Testis (tissue), 3 donors: Measurements from ENCODE around the gene TBC1D24. TPM values are rescaled to one million over a fixed set of nuclear protein-coding genes. Genes with fewer than 3 reads are reported as not detected.
A peak's percentile ranks its signal among the peaks of the same experiment; 100 is the strongest.
"Not testable (repeated sequence)": the region's sequence is repeated elsewhere in the genome, so short reads cannot be mapped to it uniquely, and the experiment has no call there.

Experiments
- DNase-seq: peaks from one replicate; pipeline ENCODE4 v3.0.0-alpha.2; 2019
- H3K27ac ChIP-seq, 2 donors: fragments of 200-600 bp; sonication (generic); one replicate each; pipeline ENCODE4 v1.5.1; 2019
- H3K27me3 ChIP-seq: fragments of 200-600 bp; sonication (generic); one replicate; pipeline ENCODE4 v1.5.1; 2019
- H3K36me3 ChIP-seq: fragments of 200-600 bp; sonication (generic); one replicate; pipeline ENCODE4 v1.5.1; 2017; ENCODE audit warnings: low read depth; ENCODE audit errors: missing control alignments
- H3K4me1 ChIP-seq: fragments of 200-600 bp; sonication (generic); one replicate; pipeline ENCODE4 v1.5.1; 2019
- H3K4me3 ChIP-seq, 2 donors: fragments of 200-600 bp; sonication (generic); one replicate each; pipeline ENCODE4 v1.5.1; 2017 to 2019
- H3K9me3 ChIP-seq: fragments of 200-600 bp; sonication (generic); one replicate; pipeline ENCODE4 v1.5.1; 2017
- CTCF ChIP-seq, 3 experiments: fragments of 450-650 bp in 2 of 3; fragments of 200-600 bp in 1 of 3; sonication (generic) in 1 of 3; IDR thresholded peaks; one replicate each; pipeline ENCODE4 v1.5.1; 2016 to 2019; ENCODE audit warnings: antibody characterized with exemption in 3 of 3, mild to moderate bottlenecking in 2 of 3, moderate library complexity in 1 of 3
- POLR2A ChIP-seq: fragments of 450-650 bp; IDR thresholded peaks from one replicate; pipeline ENCODE4 v1.6.1; 2017; ENCODE audit warnings: antibody characterized with exemption, mild to moderate bottlenecking, moderate library complexity
- WGBS, 2 donors: methylation state at CpG; one replicate each; pipeline ENCODE4 v1.1.5; 2018; 5-methylcytosine and 5-hydroxymethylcytosine counted together
- intact Hi-C: fragments of 100-400 bp; cut with DNase I; formaldehyde crosslinking; loops from one replicate; pipeline ENCODE4 v1.15.1; 2023; ENCODE audit warnings: low total_unique reads
- polyA plus RNA-seq: library from polyadenylated mRNA; stranded (reverse); fragments of 350-450 nt; fragmentation: Illumina TruSeq; extraction: RNeasy Lipid Tissue Mini Kit (QIAGEN cat#74804); gene quantifications from one replicate; pipeline ENCODE4 v1.2.3, GENCODE V29; 2014; ENCODE audit warnings: low read depth, low replicate concordance; ENCODE audit not compliant: insufficient read depth
- total RNA-seq, 2 donors: library from RNA; depleted of rRNA; stranded (reverse); fragments of >200 nt; gene quantifications; one replicate each; pipeline ENCODE4 v1.2.3, GENCODE V29; 2016

The TBC1D24 gene
- total and polyA plus RNA-seq, 3 donors from 2014 or later: 5.3 to 13.5 (median 11.2) TPM

DNA sequence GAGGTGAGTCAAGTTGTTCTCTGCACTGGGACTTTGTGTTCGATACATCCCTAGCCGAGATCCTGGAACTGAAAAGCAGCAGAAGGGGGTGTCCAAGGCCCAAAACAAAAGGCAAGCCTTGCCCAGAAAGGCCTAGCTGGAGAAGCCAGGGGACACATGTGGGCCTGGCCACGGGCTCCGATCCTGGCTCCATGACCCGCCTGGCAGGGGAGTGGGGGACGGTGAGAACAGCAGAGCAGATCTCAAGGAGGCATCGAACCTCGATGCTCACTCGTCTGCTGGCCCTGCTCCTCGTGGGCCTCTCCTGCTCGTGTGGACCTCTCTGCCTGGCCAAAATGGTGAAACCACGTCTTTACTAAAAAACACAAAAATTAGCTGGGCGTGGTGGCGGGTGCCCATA lies 36.8 kb upstream of the TBC1D24 start:
- WGBS, 2 donors: 82 to 93% methylated on average over 12 to 14 of the region's 14 CpGs

GRCh38 chr16:2439598-2439997 lies 35.3 kb upstream of the TBC1D24 start:
- Histone ChIP-seq H3K4me3 (no peak overlapping the region), H3K27ac (no peak overlapping the region), H3K9me3 (no peaks in the 10 kb centered on the region), H3K36me3 (no peaks in the 10 kb centered on the region), H3K4me1 (no peaks in the 10 kb centered on the region), H3K27me3 (no peaks in the 10 kb centered on the region)
- no peak for TF ChIP-seq POLR2A
- TF ChIP-seq CTCF (IDR thresholded peaks at IDR 0.05): no peak
- 94 to 96% methylated on average over 8 to 11 of the region's 11 CpGs for WGBS, 2 donors
- intact Hi-C loops: no loop called here
- DNase-seq: no peak

More for the DNA sequence above, 36.8 kb upstream of the TBC1D24 start:
- intact Hi-C loops: no loop called here
- no peaks in the 10 kb centered on the region for H3K36me3 ChIP-seq
- no peak overlapping the region for H3K27ac ChIP-seq
- no peaks in the 10 kb centered on the region for H3K27me3 ChIP-seq
- no peak for TF ChIP-seq POLR2A
- TF ChIP-seq CTCF (IDR thresholded peaks at IDR 0.05): no peak
- no peak for DNase-seq
- no peaks in the 10 kb centered on the region for H3K4me1 ChIP-seq
- no peak overlapping the region for H3K4me3 ChIP-seq
- no peaks in the 10 kb centered on the region for H3K9me3 ChIP-seq

GRCh38 chr16:2441143-2441804 lies 33.7 kb upstream of the TBC1D24 start:
- H3K36me3 ChIP-seq, H3K4me3 ChIP-seq, H3K27ac ChIP-seq, H3K4me1 ChIP-seq, H3K27me3 ChIP-seq, intact Hi-C loops, DNase-seq, H3K9me3 ChIP-seq: not testable (repeated sequence)
- 80 to 86% methylated on average over 14 to 15 of the region's 15 CpGs for WGBS, 2 donors

- intact Hi-C loops: no loop called here
- Histone ChIP-seq H3K27me3 (no peaks in the 10 kb centered on the region), H3K4me3 (no peak overlapping the region), H3K4me1 (no peaks in the 10 kb centered on the region), H3K36me3 (no peaks in the 10 kb centered on the region), H3K9me3 (no peaks in the 10 kb centered on the region), H3K27ac (no peak overlapping the region)
- DNase-seq: no peak
- TF ChIP-seq POLR2A: no peak
- TF ChIP-seq CTCF (IDR thresholded peaks at IDR 0.05): no peak
- 91 to 95% methylated on average over 9 of the region's 9 CpGs for WGBS, 2 donors
These were observed 31.4 kb upstream of the TBC1D24 start for GRCh38 chr16:2443555-2443954.

DNA sequence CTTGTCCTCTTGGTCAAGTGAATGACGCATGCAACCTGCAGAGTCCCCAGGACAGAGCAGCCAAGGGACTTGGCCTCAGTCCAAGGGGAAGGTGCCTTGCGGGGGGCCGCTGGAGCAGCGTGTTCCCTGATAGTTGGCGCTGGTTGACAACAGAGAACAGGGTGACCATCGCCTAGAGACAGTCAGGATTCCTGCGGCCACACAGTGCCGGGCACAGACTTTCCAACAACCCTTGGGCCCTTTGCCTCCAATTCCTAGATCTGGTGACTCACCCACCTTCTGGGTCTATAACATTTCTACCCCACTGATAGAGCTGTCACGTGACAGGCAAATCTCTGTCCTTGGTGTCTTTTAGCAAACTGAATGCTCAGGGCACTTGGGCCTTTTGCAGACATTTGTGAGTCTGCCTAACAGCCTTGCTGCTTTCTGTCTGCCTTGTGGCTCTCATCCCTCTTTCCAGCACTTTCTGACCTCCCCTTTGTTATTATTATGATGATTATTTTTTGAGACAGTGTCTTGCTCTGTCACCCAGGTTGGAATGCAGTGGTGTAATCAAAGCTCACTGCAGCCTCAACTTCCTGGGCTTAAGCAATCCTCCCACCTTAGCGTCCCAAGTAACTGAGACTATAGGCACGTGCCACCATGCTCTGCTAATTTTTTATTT lies 26.9 kb upstream of the TBC1D24 start:
- Histone ChIP-seq H3K4me3 (no peak overlapping the region), H3K27ac (peak overlapping the region in 1 of 2 donors; percentile 14), H3K9me3 (no peaks in the 10 kb centered on the region), H3K4me1 (peaks cover 5% of the 10 kb centered on the region), H3K36me3 (no peaks in the 10 kb centered on the region), H3K27me3 (no peaks in the 10 kb centered on the region)
- DNase-seq: peak; percentile 40
- intact Hi-C loops: no loop called here
- WGBS, 2 donors: 65 to 75% methylated on average over 10 to 11 of the region's 11 CpGs
- TF ChIP-seq CTCF (IDR thresholded peaks at IDR 0.05) (no peak), POLR2A (no peak)
